Measurements from ENCODE around the gene GPRIN3.

DNA sequence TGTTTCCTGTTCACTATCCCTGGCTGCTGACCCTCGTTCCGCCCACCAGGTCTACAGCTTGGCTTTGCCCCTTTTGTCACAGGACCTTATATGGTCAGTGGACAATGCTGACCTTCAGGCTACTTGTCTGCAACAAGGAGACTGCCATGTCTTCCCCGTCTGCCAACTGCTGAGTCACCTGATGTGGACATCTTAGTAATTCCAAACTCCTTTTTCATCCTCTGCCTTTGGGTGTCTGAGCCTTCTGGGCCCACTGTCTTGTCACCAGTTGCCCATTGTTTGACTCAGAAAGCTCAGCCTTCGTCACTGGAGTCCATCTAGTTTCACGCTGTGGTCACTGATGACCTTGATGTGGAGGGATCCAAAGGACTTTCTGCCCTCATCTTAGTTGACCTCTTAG is 30.2 kb downstream of the GPRIN3 start:
- TF ChIP-seq CTCF (optimal IDR thresholded peaks at IDR 0.05 in 1 of 3, IDR thresholded peaks at IDR 0.05 in 1 of 3, conservative IDR thresholded peaks at IDR 0.05 in 1 of 3; ENCODE audit: extremely low read depth in 1 of 3, insufficient read depth in 2 of 3, low read length in 3 of 3) = no peak
- TF ChIP-seq EZH2 (IDR thresholded peaks at IDR 0.05; ENCODE audit: low read length) = no peak

All from keratinocyte (primary cell).